Liver (tissue), 9 donors: ENCODE measurements around the gene OSBPL9. TPM values are rescaled to one million over a fixed set of nuclear protein-coding genes. Genes with fewer than 3 reads are reported as not detected.

Experiments used
- DNase-seq: peaks from one replicate; pipeline ENCODE4 v3.0.0-alpha.2; 2017; ENCODE audit warnings: low spot score
- H3K27ac ChIP-seq, 2 donors: one replicate each; pipeline ENCODE4 v1.7.0; 2013; ENCODE audit warnings: inconsistent platforms in 2 of 2, low read length in 2 of 2, control low read depth in 1 of 2, low read depth in 1 of 2, mild to moderate bottlenecking in 1 of 2
- H3K27me3 ChIP-seq, 4 donors: one replicate each; pipeline versions ENCODE4 v1.6.1 to v1.7.0; 2013; ENCODE audit warnings: low read length in 3 of 4, inconsistent platforms in 1 of 4, mild to moderate bottlenecking in 1 of 4, moderate library complexity in 1 of 4; ENCODE audit not compliant: control insufficient read depth in 4 of 4, insufficient read depth in 4 of 4
- H3K36me3 ChIP-seq, 4 donors: one replicate each; pipeline versions ENCODE4 v1.6.1 to v1.7.0; 2013; ENCODE audit warnings: low read length in 3 of 4, mild to moderate bottlenecking in 3 of 4, low read depth in 1 of 4, moderate library complexity in 1 of 4; ENCODE audit not compliant: control insufficient read depth in 4 of 4, insufficient read depth in 3 of 4
- H3K4me1 ChIP-seq, 4 donors: one replicate each; pipeline versions ENCODE4 v1.6.1 to v1.7.0; 2013; ENCODE audit warnings: low read length in 3 of 4, mild to moderate bottlenecking in 3 of 4, moderate library complexity in 1 of 4; ENCODE audit not compliant: control insufficient read depth in 4 of 4, insufficient read depth in 4 of 4
- H3K4me3 ChIP-seq, 3 donors: one replicate each; pipeline versions ENCODE4 v1.6.1 to v1.7.0; 2013; ENCODE audit warnings: low read length in 3 of 3, control low read depth in 1 of 3, low read depth in 1 of 3, mild to moderate bottlenecking in 1 of 3
- H3K9ac ChIP-seq, 2 donors: one replicate each; pipeline ENCODE4 v1.7.0; 2013; ENCODE audit warnings: low read length in 2 of 2, mild to moderate bottlenecking in 2 of 2, moderate library complexity in 2 of 2, control low read depth in 1 of 2, low read depth in 1 of 2
- H3K9me3 ChIP-seq, 4 donors: one replicate each; pipeline versions ENCODE4 v1.6.1 to v1.7.0; 2013; ENCODE audit warnings: low read length in 3 of 4; ENCODE audit not compliant: control insufficient read depth in 4 of 4
- CTCF ChIP-seq: fragments of 150-350 bp; IDR thresholded peaks from 2 replicates; pipeline ENCODE4 v1.5.1; 2017; ENCODE audit warnings: improper control_type of control experiment, low read depth, low read length; ENCODE audit not compliant: missing input control
- EGR1 ChIP-seq, 2 donors: IDR thresholded peaks; 2 replicates each; pipeline ENCODE4 v1.6.1; 2016 to 2018; ENCODE audit warnings: antibody characterized with exemption in 2 of 2, low read depth in 2 of 2
- FOXA1 ChIP-seq: IDR thresholded peaks from 2 replicates; pipeline ENCODE4 v1.6.1; 2016; ENCODE audit warnings: antibody characterized with exemption
- FOXA2 ChIP-seq: IDR thresholded peaks from 2 replicates; pipeline ENCODE4 v1.6.1; 2016; ENCODE audit warnings: antibody characterized with exemption
- GABPA ChIP-seq, 2 donors: IDR thresholded peaks in 1 of 2; conservative IDR thresholded peaks in 1 of 2; 2 replicates each; pipeline ENCODE4 v1.6.1; 2016; ENCODE audit warnings: antibody characterized with exemption in 2 of 2, mild to moderate bottlenecking in 1 of 2, moderate library complexity in 1 of 2
- HNF4G ChIP-seq: IDR thresholded peaks from 2 replicates; pipeline ENCODE4 v1.6.1; 2016; ENCODE audit warnings: antibody characterized with exemption
- JUND ChIP-seq, 2 donors: IDR thresholded peaks; 2 replicates each; pipeline ENCODE4 v1.6.1; 2016; ENCODE audit warnings: antibody characterized with exemption in 2 of 2
- RAD21 ChIP-seq, 2 donors: IDR thresholded peaks; 2 replicates each; pipeline ENCODE4 v1.6.1; 2016; ENCODE audit warnings: antibody characterized with exemption in 2 of 2, mild to moderate bottlenecking in 2 of 2
- REST ChIP-seq: IDR thresholded peaks from 2 replicates; pipeline ENCODE4 v1.6.1; 2016; ENCODE audit warnings: antibody characterized with exemption, mild to moderate bottlenecking
- RXRA ChIP-seq, 2 donors: IDR thresholded peaks; 2 replicates each; pipeline ENCODE4 v1.6.1; 2017 to 2018; ENCODE audit warnings: antibody characterized with exemption in 2 of 2, mild to moderate bottlenecking in 1 of 2
- TAF1 ChIP-seq: conservative IDR thresholded peaks from 2 replicates; pipeline ENCODE4 v1.6.1; 2016; ENCODE audit warnings: antibody characterized with exemption, mild to moderate bottlenecking
- YY1 ChIP-seq: IDR thresholded peaks from 2 replicates; pipeline ENCODE4 v1.6.1; 2016; ENCODE audit warnings: antibody characterized with exemption, mild to moderate bottlenecking
- WGBS: extraction: QIAGEN DNeasy Blood & Tissue Kit; methylation state at CpG from one replicate; pipeline ENCODE4 v1.1.7; 2013; 5-methylcytosine and 5-hydroxymethylcytosine counted together
- polyA plus RNA-seq, 2 donors: library from polyadenylated mRNA; stranded (reverse) in 1 of 2; unstranded in 1 of 2; fragments of 200-250 nt in 1 of 2; fragments of >200 nt in 1 of 2; fragmentation: Nextera tagmentation in 1 of 2; extraction: Ambion mirVana in 1 of 2; gene quantifications; one replicate each; pipeline versions ENCODE4 v1.2.1 to v1.2.3, GENCODE V29; 2013 to 2015
- total RNA-seq, 2 donors: library from RNA; depleted of rRNA; stranded (reverse); fragments of >200 nt; gene quantifications; one replicate each; pipeline ENCODE4 v1.2.3, GENCODE V29; 2014
- TF ChIP-seq, protein P1 (sequence below): IDR thresholded peaks from 2 replicates; pipeline ENCODE4 v1.6.1; 2016; ENCODE audit warnings: antibody characterized with exemption
- TF ChIP-seq, protein P2 (sequence below): IDR thresholded peaks from 2 replicates; pipeline ENCODE4 v1.6.1; 2016; ENCODE audit warnings: antibody characterized with exemption
- TF ChIP-seq, protein P3 (sequence below): IDR thresholded peaks from 2 replicates; pipeline ENCODE4 v1.6.1; 2016; ENCODE audit warnings: antibody characterized with exemption
- donor health status: healthy.
- donor health status: healthy.
- donor health status: healthy.
- donor health status: healthy.
- donor health status: healthy.

The OSBPL9 gene
- total and polyA plus RNA-seq, 4 donors: 52.1 to 129 (median 60.4) TPM

DNA sequence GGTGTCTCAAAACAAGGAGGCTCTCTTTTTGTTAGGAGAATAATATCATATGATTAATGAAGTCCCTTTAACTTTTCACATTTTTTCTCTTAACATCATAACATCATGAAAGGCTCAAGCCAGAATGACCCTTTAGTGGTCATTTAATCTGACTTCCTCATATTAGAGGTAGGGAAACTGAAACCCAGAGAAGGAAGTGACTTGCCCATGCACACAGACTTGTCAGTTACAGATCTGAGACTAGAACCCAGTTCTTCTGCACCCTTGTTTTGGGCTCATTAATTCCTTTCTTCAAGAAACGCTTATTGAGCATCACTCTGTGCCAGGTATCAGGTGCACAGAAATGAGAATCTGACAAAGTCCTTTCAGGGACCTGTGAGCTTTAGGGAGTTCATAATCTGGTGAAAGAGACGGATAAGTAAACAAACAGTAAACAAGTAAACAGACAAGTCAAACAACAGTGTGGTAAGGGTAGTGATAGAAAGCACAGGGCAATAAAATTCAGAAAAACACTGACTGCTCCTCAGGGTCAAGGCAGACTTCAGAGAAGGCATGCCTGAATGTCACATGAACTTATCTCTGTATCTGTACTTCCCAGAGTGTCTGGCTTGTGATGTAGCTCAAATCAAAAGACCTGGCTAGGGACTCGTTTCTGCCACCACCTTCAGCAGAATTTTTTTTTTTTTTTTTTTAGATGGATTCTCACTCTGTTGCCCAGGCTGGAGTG is 38.3 kb upstream of the OSBPL9 start:
- H3K27me3 ChIP-seq: no peaks in the 10 kb centered on the region
- no peak overlapping the region for H3K27ac ChIP-seq
- WGBS: 56% methylated on average over 3 of the region's 3 CpGs
- H3K36me3 ChIP-seq: no peaks in the 10 kb centered on the region
- no peak for DNase-seq
- H3K9me3 ChIP-seq: no peaks in the 10 kb centered on the region
- TF ChIP-seq, protein P1, sequence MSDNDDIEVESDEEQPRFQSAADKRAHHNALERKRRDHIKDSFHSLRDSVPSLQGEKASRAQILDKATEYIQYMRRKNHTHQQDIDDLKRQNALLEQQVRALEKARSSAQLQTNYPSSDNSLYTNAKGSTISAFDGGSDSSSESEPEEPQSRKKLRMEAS: no peak
- TF ChIP-seq YY1: no peak
- TF ChIP-seq, protein P2, sequence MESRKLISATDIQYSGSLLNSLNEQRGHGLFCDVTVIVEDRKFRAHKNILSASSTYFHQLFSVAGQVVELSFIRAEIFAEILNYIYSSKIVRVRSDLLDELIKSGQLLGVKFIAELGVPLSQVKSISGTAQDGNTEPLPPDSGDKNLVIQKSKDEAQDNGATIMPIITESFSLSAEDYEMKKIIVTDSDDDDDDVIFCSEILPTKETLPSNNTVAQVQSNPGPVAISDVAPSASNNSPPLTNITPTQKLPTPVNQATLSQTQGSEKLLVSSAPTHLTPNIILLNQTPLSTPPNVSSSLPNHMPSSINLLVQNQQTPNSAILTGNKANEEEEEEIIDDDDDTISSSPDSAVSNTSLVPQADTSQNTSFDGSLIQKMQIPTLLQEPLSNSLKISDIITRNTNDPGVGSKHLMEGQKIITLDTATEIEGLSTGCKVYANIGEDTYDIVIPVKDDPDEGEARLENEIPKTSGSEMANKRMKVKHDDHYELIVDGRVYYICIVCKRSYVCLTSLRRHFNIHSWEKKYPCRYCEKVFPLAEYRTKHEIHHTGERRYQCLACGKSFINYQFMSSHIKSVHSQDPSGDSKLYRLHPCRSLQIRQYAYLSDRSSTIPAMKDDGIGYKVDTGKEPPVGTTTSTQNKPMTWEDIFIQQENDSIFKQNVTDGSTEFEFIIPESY: no peak
- TF ChIP-seq, protein P3, sequence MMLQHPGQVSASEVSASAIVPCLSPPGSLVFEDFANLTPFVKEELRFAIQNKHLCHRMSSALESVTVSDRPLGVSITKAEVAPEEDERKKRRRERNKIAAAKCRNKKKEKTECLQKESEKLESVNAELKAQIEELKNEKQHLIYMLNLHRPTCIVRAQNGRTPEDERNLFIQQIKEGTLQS: no peak
- no peak for TF ChIP-seq RXRA (IDR thresholded peaks at IDR 0.05)
- no peak for TF ChIP-seq EGR1 (IDR thresholded peaks at IDR 0.05; ENCODE audit: low read depth in 2 of 2)
- no peak for TF ChIP-seq TAF1
- TF ChIP-seq HNF4G: no peak
- no peak for TF ChIP-seq REST
- TF ChIP-seq FOXA1: no peak
- TF ChIP-seq FOXA2: no peak
- H3K9ac ChIP-seq: no peak overlapping the region
- H3K4me3 ChIP-seq: no peak overlapping the region
- no peaks in the 10 kb centered on the region for H3K4me1 ChIP-seq

- Histone ChIP-seq H3K27ac (no peak overlapping the region), H3K4me3 (no peak overlapping the region), H3K9ac (no peak overlapping the region), H3K4me1 (no peaks in the 10 kb centered on the region), H3K27me3 (no peaks in the 10 kb centered on the region), H3K36me3 (no peaks in the 10 kb centered on the region), H3K9me3 (no peaks in the 10 kb centered on the region)
- no peak for DNase-seq
- WGBS: 84% methylated on average over 3 of the region's 3 CpGs
- TF ChIP-seq HNF4G (no peak), FOXA1 (no peak), TAF1 (no peak), JUND (IDR thresholded peaks at IDR 0.05) (no peak), REST (no peak), YY1 (no peak), EGR1 (IDR thresholded peaks at IDR 0.05; ENCODE audit: low read depth in 2 of 2) (no peak), RXRA (IDR thresholded peaks at IDR 0.05) (no peak), FOXA2 (no peak), CTCF (no peak), GABPA (IDR thresholded peaks at IDR 0.05 in 1 of 2, conservative IDR thresholded peaks at IDR 0.05 in 1 of 2) (no peak), RAD21 (IDR thresholded peaks at IDR 0.05) (no peak)
- TF ChIP-seq, protein P3: no peak
- TF ChIP-seq, protein P2: no peak
- TF ChIP-seq, protein P1: no peak
These were observed 35.7 kb upstream of the OSBPL9 start for GRCh38 chr1:51581238-51581637.
